ENCODE results near the gene U2AF2. TPM values are rescaled to one million over a fixed set of nuclear protein-coding genes. Genes with fewer than 3 reads are reported as not detected.

U2AF2 gene
- total and polyA plus RNA-seq, 2 of the 4 experiments (the other 2 are of a cell fraction): 120 to 260 TPM

DNA sequence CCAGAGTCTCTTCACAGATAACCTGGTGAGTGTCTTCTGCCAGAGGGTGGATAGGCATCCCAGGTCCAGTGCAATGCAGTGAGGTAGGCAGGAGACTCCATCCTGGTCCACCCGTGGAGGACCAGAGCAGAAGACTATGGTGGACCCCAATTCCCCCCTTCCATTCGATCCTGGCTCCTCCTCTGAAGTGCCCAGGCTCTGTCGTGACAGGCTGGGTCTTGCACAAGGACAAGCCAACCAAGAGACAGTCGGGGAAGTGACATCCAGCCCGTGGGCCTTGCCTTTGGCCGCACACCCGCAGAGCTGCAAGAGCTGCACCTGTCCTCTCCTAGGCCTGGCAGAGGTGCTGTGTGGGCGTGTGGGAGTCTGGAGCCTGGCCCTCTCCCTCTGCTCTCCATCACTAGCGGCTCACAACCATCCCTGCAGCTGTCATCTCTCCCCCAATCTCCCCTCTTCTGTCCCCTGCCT is 33.6 kb upstream of the U2AF2 start:
- in situ Hi-C loops (cut with MboI; ENCODE audit: low sequenced_read_pairs): no loop called here
- POLR2A ChIA-PET (ENCODE audit: unreplicated experiment): no interaction called here
- H2AK5ac ChIP-seq (ENCODE audit: low read depth, low read length): no peak overlapping the region

More for the DNA sequence above, 33.6 kb upstream of the U2AF2 start:
- CTCF ChIA-PET: no interaction called here
- H3K9me3 ChIP-seq (ENCODE audit: control insufficient read depth, insufficient read depth, low read length): no peaks in the 10 kb centered on the region
- peaks cover 15% of the 10 kb centered on the region; the same call in 1 of the 2 replicates for H4K20me1 ChIP-seq (ENCODE audit: insufficient read depth, low read length)
- H4K5ac ChIP-seq (ENCODE audit: low read depth, low read length): no peak overlapping the region
- no peak overlapping the region for H2AFZ ChIP-seq (replicated peaks; ENCODE audit: low read length, poor library complexity)
- TF ChIP-seq CEBPB (IDR thresholded peaks at IDR 0.05; ENCODE audit: low read depth, low read length) (no peak), POLR2A (IDR thresholded peaks at IDR 0.05; ENCODE audit: low read depth, low read length) (no peak), BHLHE40 (IDR thresholded peaks at IDR 0.05; ENCODE audit: low read depth, low read length) (no peak), RCOR1 (IDR thresholded peaks at IDR 0.05; ENCODE audit: insufficient replicate concordance, low read length) (no peak), CHD1 (IDR thresholded peaks at IDR 0.05; ENCODE audit: low read depth, low read length) (no peak), RFX5 (IDR thresholded peaks at IDR 0.05; ENCODE audit: low read depth, low read length) (no peak), RAD21 (IDR thresholded peaks at IDR 0.05; ENCODE audit: low read length) (no peak), MAZ (IDR thresholded peaks at IDR 0.05; ENCODE audit: borderline replicate concordance, low read depth, low read length) (no peak), MAFK (IDR thresholded peaks at IDR 0.05; ENCODE audit: low read depth, low read length) (no peak), CTCF (conservative IDR thresholded peaks at IDR 0.05; ENCODE audit: low read depth, low read length) (no peak), FOS (IDR thresholded peaks at IDR 0.05; ENCODE audit: low read depth, low read length) (no peak), MXI1 (IDR thresholded peaks at IDR 0.05; ENCODE audit: borderline replicate concordance, low read depth, low read length) (no peak), SMC3 (IDR thresholded peaks at IDR 0.05; ENCODE audit: low read depth, low read length) (no peak), NFE2L2 (IDR thresholded peaks at IDR 0.05; ENCODE audit: low read depth, low read length) (no peak)
- TF ChIP-seq, protein P1, sequence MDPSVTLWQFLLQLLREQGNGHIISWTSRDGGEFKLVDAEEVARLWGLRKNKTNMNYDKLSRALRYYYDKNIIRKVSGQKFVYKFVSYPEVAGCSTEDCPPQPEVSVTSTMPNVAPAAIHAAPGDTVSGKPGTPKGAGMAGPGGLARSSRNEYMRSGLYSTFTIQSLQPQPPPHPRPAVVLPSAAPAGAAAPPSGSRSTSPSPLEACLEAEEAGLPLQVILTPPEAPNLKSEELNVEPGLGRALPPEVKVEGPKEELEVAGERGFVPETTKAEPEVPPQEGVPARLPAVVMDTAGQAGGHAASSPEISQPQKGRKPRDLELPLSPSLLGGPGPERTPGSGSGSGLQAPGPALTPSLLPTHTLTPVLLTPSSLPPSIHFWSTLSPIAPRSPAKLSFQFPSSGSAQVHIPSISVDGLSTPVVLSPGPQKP (IDR thresholded peaks at IDR 0.05; ENCODE audit: borderline replicate concordance, low read depth, low read length): no peak
- TF ChIP-seq, protein P2, sequence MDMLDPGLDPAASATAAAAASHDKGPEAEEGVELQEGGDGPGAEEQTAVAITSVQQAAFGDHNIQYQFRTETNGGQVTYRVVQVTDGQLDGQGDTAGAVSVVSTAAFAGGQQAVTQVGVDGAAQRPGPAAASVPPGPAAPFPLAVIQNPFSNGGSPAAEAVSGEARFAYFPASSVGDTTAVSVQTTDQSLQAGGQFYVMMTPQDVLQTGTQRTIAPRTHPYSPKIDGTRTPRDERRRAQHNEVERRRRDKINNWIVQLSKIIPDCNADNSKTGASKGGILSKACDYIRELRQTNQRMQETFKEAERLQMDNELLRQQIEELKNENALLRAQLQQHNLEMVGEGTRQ (IDR thresholded peaks at IDR 0.05; ENCODE audit: low read depth, low read length): no peak
- no peak overlapping the region for H2BK20ac ChIP-seq (ENCODE audit: low read depth, low read length)
- no peaks in the 10 kb centered on the region for H3K27me3 ChIP-seq (ENCODE audit: control insufficient read depth, insufficient read depth, low read length)
- DNase-seq (no peak), ATAC-seq (ENCODE audit: low read depth) (no peak)
- no peak overlapping the region for H2BK15ac ChIP-seq (ENCODE audit: low read depth, low read length)
- H3K4me3 ChIP-seq (ENCODE audit: insufficient read depth, low read depth, low read length): no peak overlapping the region
- H3K4me2 ChIP-seq (ENCODE audit: low read depth, low read length): no peak overlapping the region
- H3K4me1 ChIP-seq (ENCODE audit: control insufficient read depth, insufficient read depth, low read length): peaks cover 13% of the 10 kb centered on the region
- WGBS, 2 experiments (ENCODE audit: extremely low coverage in 2 of 2, insufficient read length in 1 of 2): 73% methylated on average over 2 of the region's 9 CpGs; no CpG with 5 or more reads in 1 of the 2 experiments
- intact Hi-C loops (cut with micrococcal nuclease): no loop called here
- H3K18ac ChIP-seq (ENCODE audit: low read depth, low read length): no peak overlapping the region
- H3K9ac ChIP-seq (ENCODE audit: low read depth, low read length): no peak overlapping the region
- no TSS peak for BruUV-seq (replicated peaks)
- H3K4ac ChIP-seq (ENCODE audit: low read depth, low read length): no peak overlapping the region
- peaks cover 15 to 48% of the 10 kb centered on the region in 2 experiments for H3K79me1 ChIP-seq (ENCODE audit: low read depth in 1 of 2, low read length in 2 of 2)
- H3K36me3 ChIP-seq (ENCODE audit: control insufficient read depth, insufficient read depth, low read length): peaks cover 26% of the 10 kb centered on the region
- H2AK9ac ChIP-seq (replicated peaks; ENCODE audit: low read depth, low read length, poor library complexity): no peak overlapping the region
- peaks cover 15% of the 10 kb centered on the region; the same call in 1 of the 2 replicates for H3K9me1 ChIP-seq (ENCODE audit: insufficient read depth, low read length)
- H3K27ac ChIP-seq (ENCODE audit: insufficient read depth, low read length): no peak overlapping the region
- dilution Hi-C loops (cut with HindIII; ENCODE audit: low sequenced_read_pairs, unreplicated experiment): no loop called here
- H3K23ac ChIP-seq (ENCODE audit: low read depth, low read length): no peak overlapping the region
- H4K8ac ChIP-seq (ENCODE audit: low read depth in 2 of 2, low read length in 2 of 2): no peak overlapping the region
- H2BK5ac ChIP-seq (ENCODE audit: low read depth, low read length, poor library complexity, severe bottlenecking): no peak overlapping the region
- H4K91ac ChIP-seq (ENCODE audit: insufficient read depth, low read depth, low read length): no peak overlapping the region
- H2BK120ac ChIP-seq (ENCODE audit: low read depth, low read length): no peak overlapping the region
- H3K56ac ChIP-seq (ENCODE audit: extremely low read depth, insufficient read depth, low read length): no peak overlapping the region
- H3K14ac ChIP-seq (replicated peaks; ENCODE audit: low read depth, low read length): no peak overlapping the region
